Stomach (tissue), 9 donors: ENCODE measurements around the gene RGMA. TPM values are rescaled to one million over a fixed set of nuclear protein-coding genes. Genes with fewer than 3 reads are reported as not detected.

Source experiments
- DNase-seq, 2 donors: peaks; one replicate each; pipeline versions ENCODE4 v3.0.0 to v3.0.0-alpha.2; 2013 to 2019
- H3K27ac ChIP-seq, 5 donors: fragments of 200-600 bp in 4 of 5; sonication (generic) in 4 of 5; one replicate each; pipeline ENCODE4 v1.5.1; 2013 to 2019; ENCODE audit warnings: mild to moderate bottlenecking in 1 of 5, moderate library complexity in 1 of 5
- H3K27me3 ChIP-seq, 3 donors: fragments of 200-600 bp; sonication (generic); one replicate each; pipeline ENCODE4 v1.5.1; 2017 to 2019; ENCODE audit warnings: mixed run types in 1 of 3
- H3K36me3 ChIP-seq, 4 donors: fragments of 200-600 bp; sonication (generic); 1 replicate in 3 of 4; 2 replicates in 1 of 4; pipeline ENCODE4 v1.5.1; 2016 to 2019
- H3K4me1 ChIP-seq, 4 donors: fragments of 200-600 bp; sonication (generic); one replicate each; pipeline ENCODE4 v1.5.1; 2016 to 2019
- H3K4me3 ChIP-seq, 4 donors: fragments of 200-600 bp; sonication (generic) in 3 of 4; one replicate each; pipeline ENCODE4 v1.5.1; 2016 to 2019; ENCODE audit warnings: mild to moderate bottlenecking in 1 of 4
- H3K9me3 ChIP-seq, 4 donors: fragments of 200-600 bp; sonication (generic); one replicate each; pipeline ENCODE4 v1.5.1; 2016 to 2019
- CTCF ChIP-seq, 7 experiments: fragments of 450-650 bp in 4 of 7; fragments of 200-600 bp in 3 of 7; sonication (generic) in 3 of 7; IDR thresholded peaks; one replicate each; pipeline ENCODE4 v1.5.1; 2016 to 2019; ENCODE audit warnings: antibody characterized with exemption in 7 of 7, control low read depth in 2 of 7, mild to moderate bottlenecking in 1 of 7
- EP300 ChIP-seq: sonication (generic); formaldehyde crosslinking; IDR thresholded peaks from one replicate; pipeline ENCODE4 v1.6.1; 2017; ENCODE audit warnings: antibody characterized with exemption
- POLR2A ChIP-seq, 4 donors: fragments of 450-650 bp; IDR thresholded peaks; one replicate each; pipeline ENCODE4 v1.6.1; 2016; ENCODE audit warnings: antibody characterized with exemption in 4 of 4, control low read depth in 2 of 4, mild to moderate bottlenecking in 1 of 4, moderate library complexity in 1 of 4
- POLR2AphosphoS5 ChIP-seq, 3 donors: sonication (generic); formaldehyde crosslinking; IDR thresholded peaks; one replicate each; pipeline ENCODE4 v1.6.1; 2016; ENCODE audit warnings: antibody characterized with exemption in 3 of 3
- WGBS, 5 donors: extraction: QIAGEN DNeasy Blood & Tissue Kit in 3 of 5; methylation state at CpG; one replicate each; pipeline versions ENCODE4 v1.1.5 to v1.1.7; 2013 to 2018; 5-methylcytosine and 5-hydroxymethylcytosine counted together
- intact Hi-C: fragments of 100-400 bp; cut with DNase I; formaldehyde crosslinking; loops from one replicate; pipeline ENCODE4 v1.15.1; 2023; ENCODE audit warnings: low total_unique reads
- polyA plus RNA-seq, 3 donors: library from polyadenylated mRNA; stranded (reverse); fragments of 200-250 nt; gene quantifications; one replicate each; pipeline ENCODE4 v1.2.3, GENCODE V29; 2013
- total RNA-seq, 5 donors: library from RNA; depleted of rRNA; stranded (reverse); fragments of >200 nt; gene quantifications; one replicate each; pipeline versions ENCODE4 v1.1.0 to v1.2.3, GENCODE V29; 2014 to 2016
- donor health status: healthy with polysubstance abuse.
- donor health status: Bipolar disorder and iron deficiency.
- donor health status: healthy.

Gene RGMA
- total and polyA plus RNA-seq, 8 donors = 1.7 to 64.2 (median 16.1) TPM

- Histone ChIP-seq H3K36me3 (peaks cover 17 to 81% (median 46%) of the 10 kb centered on the region in 4 donors), H3K9me3 (peaks cover 0 to 9% (median 7%) of the 10 kb centered on the region in 4 donors), H3K4me1 (peaks cover 0 to 33% (median 16%) of the 10 kb centered on the region in 4 donors), H3K4me3 (no peak overlapping the region), H3K27ac (peak overlapping the region in 1 of 5 donors; percentile 55), H3K27me3 (peaks cover 0 to 10% (median 0%) of the 10 kb centered on the region in 3 donors)
- TF ChIP-seq CTCF (IDR thresholded peaks at IDR 0.05) (no peak), POLR2A (IDR thresholded peaks at IDR 0.05) (no peak), EP300 (no peak), POLR2AphosphoS5 (IDR thresholded peaks at IDR 0.05) (no peak)
- WGBS, 5 donors = 92 to 95% (median 92%) methylated on average over 18 to 27 of the region's 27 CpGs
- no peak for DNase-seq
- intact Hi-C loops = no loop called here
Measured at GRCh38 chr15:93045191-93045785, 43.7 kb downstream of the RGMA start.

GRCh38 chr15:93044301-93045190 lies 44.5 kb downstream of the RGMA start:
- peak overlapping the region in 2 of 5 donors; percentile 22 to 55 for H3K27ac ChIP-seq
- intact Hi-C loops = no loop called here
- peaks cover 0 to 26% (median 13%) of the 10 kb centered on the region in 4 donors for H3K4me1 ChIP-seq
- H3K9me3 ChIP-seq = peaks cover 0 to 9% (median 7%) of the 10 kb centered on the region in 4 donors
- 81 to 88% (median 86%) methylated on average over 13 to 46 of the region's 46 CpGs for WGBS, 5 donors
- DNase-seq = peak in 1 of 2 donors; percentile 43
- peaks cover 0 to 10% (median 0%) of the 10 kb centered on the region in 3 donors for H3K27me3 ChIP-seq
- no peak overlapping the region for H3K4me3 ChIP-seq
- TF ChIP-seq POLR2A (IDR thresholded peaks at IDR 0.05) (no peak), CTCF (IDR thresholded peaks at IDR 0.05) (no peak), POLR2AphosphoS5 (IDR thresholded peaks at IDR 0.05) (no peak), EP300 (no peak)
- peaks cover 17 to 74% (median 40%) of the 10 kb centered on the region in 4 donors for H3K36me3 ChIP-seq

GRCh38 chr15:93043621-93044300 lies 45.2 kb downstream of the RGMA start:
- peak overlapping the region in 2 of 5 donors; percentile 22 to 55 for H3K27ac ChIP-seq
- H3K9me3 ChIP-seq = peaks cover 0 to 9% (median 7%) of the 10 kb centered on the region in 4 donors
- intact Hi-C loops = no loop called here
- H3K4me1 ChIP-seq = peaks cover 0 to 18% (median 9%) of the 10 kb centered on the region in 4 donors
- H3K4me3 ChIP-seq = no peak overlapping the region
- DNase-seq = no peak
- H3K36me3 ChIP-seq = peaks cover 17 to 66% (median 37%) of the 10 kb centered on the region in 4 donors
- TF ChIP-seq POLR2AphosphoS5 (IDR thresholded peaks at IDR 0.05) (no peak), POLR2A (IDR thresholded peaks at IDR 0.05) (no peak), CTCF (IDR thresholded peaks at IDR 0.05) (no peak), EP300 (no peak)
- 37 to 53% (median 49%) methylated on average over 12 of the region's 12 CpGs for WGBS, 5 donors
- H3K27me3 ChIP-seq = peaks cover 0 to 10% (median 0%) of the 10 kb centered on the region in 3 donors
